ENCODE data around the gene SNRNP200.
"Not testable (repeated sequence)": the region's sequence is repeated elsewhere in the genome, so short reads cannot be mapped to it uniquely, and the experiment has no call there.

Gene SNRNP200

DNA sequence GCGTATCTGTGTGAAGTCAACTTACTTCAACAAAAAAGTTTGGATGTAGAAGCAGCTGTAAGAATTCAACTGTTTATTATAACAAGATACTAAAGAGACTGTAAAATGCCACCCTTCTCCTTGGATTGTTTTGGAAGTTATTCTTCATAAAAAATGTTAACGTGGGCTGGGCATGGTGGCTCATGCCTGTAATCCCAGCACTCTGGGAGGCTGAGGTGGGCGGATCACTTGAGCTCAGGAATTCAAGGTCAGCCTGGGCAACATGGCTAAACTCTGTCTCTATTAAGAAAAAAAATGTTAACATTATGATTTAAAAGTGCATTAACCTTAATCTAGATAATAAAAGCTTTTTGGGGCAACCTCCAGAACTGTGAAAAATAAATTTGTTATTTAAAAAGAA lies 31.6 kb downstream of the SNRNP200 start:
- no peak for DNase-seq

DNA sequence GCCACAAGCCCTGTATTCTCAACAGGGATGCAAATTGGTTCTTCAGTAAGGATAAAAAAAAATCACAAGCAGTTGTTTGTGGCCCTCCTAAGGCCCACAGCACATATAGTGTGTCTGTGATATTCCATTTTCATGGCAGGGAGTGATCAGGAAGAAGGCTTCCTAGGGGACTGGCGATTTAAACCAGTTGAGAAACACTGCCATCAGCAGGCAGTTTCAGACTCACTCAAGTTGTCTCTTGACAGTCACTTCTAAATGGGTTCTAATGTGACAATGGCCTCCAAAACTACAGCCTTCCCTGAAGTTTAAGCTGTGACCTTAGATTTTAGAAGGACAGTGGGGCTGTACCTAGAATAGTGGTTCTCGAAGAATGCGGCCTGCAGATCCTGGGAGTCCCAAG lies 33.4 kb downstream of the SNRNP200 start:
- DNase-seq, result no peak

DNA sequence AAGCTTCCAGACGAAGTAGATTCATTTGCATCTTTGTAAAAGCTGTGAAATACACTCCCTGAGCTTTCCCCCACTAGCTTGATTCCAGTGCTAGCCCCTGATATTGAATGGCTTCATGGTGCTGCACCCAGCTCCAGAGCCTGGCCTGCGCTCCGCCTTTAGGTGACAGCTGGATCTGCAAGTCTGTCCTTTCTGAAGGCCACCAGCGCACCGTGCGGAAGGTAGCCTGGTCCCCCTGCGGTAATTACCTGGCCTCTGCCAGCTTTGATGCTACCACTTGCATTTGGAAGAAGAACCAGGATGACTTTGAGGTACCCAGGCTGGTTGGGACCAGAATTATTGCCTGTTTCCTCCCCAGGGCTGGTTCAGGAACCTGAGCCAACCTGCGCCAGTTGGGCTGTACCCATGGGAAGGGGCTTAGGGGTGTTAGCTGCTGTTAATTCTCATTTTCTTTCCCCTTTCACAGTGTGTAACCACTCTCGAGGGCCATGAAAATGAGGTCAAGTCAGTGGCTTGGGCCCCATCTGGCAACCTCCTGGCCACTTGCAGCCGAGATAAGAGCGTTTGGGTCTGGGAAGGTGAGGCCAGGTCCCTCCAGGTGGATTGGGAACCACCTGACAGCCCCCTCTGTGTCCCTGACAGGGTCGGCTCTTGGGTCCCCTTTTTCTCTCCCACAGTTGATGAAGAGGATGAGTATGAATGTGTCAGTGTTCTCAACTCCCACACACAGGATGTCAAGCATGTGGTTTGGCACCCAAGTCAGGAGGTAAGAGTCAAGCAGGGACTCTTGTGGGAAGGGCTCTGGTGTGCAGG lies 38.0 kb downstream of the SNRNP200 start:
- peak; percentile 49 for DNase-seq

DNA sequence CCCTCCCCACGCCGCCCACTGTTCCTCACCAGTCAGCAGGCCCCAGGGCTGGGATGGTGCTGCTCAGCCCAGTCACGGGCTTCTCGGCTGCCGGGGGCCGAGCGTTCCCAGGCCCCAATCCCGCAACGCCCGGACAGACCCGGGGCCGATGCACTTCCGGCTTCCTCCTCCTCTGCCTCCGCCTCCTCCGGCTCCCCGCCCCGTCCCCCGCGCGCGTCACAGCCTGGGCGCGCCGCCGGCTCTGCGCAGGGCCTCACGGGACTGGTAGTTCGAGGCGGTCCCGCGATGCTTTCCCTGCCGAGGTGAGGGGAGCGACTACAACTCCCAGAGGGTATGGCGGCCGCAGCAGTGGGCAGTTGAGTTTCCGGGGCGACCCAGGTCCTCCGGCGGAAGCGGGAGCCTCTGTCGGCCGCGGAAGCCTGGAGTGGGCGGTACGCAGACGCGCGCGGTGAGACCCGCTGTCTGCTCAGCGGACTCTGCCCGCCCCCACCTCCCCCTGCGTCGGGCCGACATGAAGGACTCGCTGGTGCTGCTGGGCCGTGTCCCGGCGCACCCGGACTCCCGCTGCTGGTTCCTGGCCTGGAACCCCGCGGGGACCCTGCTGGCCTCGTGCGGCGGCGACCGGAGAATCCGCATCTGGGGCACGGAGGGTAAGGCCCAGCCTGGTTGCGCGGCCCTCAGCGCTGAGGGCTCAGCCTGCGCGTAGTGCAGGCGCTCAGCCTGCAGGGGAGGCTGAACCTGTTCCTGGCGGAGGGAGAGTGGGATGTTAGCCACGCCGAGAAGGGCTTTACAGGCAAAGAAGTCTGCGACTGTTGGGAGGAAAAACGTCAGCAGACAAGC lies 39.3 kb downstream of the SNRNP200 start, which contains the start of the genes CIAO1 and TMEM127:
Gene CIAO1 (plus strand): TSS at position 386 of the 840 bp plus-strand sequence. CDS start 126 bp downstream, at position 512.
Gene TMEM127 (minus strand): TSS at position 158 of the 840 bp plus-strand sequence. CDS start 616 bp downstream, outside the sequence.
- peak; percentile 98 for DNase-seq

DNA sequence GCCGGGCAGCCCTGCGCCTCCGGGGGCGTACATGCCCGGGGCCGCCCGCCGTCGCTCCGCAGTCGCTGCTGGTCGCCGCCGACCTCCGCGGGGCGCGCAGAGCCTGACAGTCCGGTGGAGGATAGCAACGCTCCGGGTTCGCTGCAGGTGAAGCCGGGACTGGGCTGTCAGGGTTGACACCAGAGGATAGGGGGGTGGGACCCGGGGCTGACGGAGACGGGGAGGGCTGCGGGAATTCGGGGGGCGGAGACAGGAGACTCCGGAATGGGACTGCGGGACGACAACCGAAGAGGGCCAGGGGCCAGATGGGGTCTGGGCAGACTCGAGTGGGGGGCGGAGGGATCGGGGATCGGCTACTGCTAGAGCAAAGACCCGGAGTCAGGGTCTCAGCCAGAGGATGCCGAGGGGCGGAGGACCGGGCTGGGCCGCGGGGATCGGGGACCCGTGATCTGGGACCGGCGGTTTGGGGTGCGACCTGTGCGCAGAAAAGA lies 40.0 kb downstream of the SNRNP200 start:
- DNase-seq, result peak; percentile 43

DNA sequence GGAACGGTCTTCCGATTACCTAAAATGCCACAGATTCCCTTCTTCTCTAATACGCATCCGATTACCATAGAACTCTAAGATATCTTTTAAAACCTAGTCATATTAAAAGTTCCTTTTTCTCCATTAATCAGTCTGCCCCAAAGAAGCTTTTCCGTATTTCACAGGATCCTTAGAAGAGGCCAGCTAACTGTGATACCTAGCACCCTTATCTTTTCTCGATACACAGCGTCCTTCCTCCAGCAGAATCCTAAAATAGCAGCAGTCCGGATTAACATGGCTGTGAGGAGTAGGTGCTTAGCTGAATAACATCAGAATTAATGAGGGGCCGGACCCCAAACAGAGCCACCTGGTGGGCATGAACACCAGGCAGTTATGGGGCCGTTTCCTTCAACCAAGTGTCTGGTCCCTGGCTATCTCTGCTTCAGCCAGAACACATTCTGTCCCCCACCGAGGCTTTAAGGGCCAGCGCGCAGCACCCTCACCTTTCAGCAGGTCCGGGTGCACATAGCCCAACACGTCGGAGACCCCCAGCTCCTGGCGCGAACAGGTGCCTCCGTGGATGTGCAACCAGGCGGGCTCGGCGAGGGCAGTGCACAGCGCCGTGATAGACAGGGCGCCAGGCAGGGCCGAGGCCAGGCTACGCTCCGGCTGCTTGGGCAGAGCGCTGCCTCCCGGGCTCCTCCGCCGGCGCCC lies 40.5 kb downstream of the SNRNP200 start:
- peak; percentile 32 for DNase-seq

DNA sequence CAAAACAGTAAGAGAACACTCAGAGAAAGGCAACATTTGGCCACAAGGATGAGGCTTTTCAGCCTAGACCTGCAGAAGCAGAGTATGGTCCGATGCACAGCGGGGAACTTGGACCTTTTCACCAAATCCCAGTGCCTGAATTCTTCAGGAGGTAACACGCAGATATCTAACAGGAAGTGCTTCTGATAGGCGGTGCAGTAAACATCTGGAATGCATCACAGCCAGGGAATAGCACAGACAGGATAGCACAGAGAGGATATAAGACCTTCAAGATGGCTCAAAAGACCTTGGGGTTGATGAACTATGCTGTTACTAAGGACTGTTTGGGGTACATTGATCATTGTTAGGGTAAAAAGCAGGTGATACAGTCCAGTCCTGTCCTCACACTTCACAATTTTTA lies 41.3 kb downstream of the SNRNP200 start:
- no peak for DNase-seq

DNA sequence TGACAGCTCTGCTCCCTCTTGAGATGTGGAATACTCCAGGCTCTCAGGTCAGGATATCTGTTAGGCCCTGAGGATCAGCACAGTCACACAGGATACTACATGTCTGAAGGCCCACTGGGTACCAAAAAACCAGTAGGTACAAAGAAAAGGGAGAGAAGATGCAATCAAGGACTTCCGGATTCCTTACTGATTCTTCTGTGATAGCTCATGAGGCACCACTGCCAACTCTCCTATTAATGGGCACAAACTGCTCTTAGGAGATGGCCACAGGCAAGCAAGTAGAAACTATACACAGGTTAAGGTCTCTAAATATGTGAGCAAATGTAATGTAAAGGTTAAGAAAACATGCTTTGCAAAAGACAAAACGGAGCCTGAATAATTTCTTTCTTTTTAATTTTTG lies 43.0 kb downstream of the SNRNP200 start:
- DNase-seq, result no peak

DNA sequence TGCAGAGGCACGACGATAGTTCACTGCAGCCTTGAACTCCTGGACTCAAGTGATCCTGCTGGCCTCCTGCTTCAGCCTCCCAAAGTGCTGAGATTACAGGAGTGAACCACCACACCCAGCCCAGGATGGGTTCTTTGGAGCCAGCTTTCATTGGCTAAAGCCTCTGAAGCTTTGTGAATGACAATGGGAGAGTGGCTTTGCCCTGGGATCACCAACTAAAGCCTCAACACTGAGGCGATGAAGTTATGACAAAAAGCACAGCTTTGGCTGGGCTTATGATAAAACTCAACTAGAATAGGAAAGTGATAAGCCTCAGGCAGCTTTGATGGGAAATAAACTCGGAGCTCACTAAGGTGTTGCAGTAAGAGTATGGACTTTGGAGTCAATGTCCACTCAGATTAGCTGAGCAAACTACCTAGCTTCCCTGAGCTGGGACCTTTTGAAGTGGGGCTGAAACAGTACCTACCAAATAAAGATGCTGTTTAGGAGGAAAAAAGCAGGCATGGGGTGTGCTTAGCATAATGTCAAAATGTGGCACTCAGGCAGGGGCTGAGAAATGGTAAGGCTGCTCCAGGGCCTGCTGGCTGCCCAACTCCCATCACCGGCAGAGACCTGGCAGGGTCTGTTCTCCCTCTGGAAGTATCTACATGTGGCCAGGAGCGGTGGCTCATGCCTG lies 43.9 kb downstream of the SNRNP200 start:
- no peak for DNase-seq

DNA sequence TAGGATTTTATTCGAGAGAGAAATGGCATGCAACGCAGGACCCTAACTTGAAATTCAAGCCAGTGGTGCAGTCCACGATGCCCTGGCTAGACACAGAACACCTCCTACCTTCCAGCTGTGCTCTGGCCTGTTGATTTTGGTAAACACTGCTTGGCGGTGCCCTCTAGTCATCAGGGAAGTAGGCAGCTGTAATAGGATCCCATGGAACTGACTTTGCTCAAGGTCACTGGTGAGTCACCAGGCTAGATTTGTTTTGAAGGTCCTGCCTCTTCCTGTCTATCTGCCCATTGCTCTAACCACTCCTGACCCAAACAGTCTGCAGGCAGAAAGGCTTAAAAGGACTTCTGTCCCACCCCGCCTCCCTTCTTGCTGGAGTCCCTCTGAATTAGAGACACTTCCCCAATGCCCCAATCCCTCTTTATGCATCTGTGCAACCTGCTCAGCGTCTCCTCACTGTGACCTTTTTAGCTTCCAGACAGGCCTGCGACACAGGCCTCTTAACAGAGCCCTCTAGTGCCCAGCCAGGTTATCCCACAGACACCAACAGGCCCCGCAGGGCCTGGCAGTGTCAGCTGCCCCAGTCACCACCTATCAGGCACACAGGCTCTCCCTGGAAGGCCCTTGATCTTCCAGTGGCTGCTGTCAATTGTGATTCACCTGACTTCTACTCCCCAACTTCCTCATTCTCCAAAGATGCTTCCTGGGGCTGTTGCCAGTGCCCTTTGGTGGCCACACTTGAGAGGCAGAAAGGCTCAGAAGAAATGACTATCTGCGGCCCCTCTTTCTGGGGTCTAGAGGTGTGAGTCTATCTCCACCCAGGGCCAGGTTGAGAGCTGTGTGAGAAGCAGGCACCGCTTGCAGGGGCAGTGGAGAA lies 44.7 kb downstream of the SNRNP200 start:
- peak; percentile 34 for DNase-seq

DNA sequence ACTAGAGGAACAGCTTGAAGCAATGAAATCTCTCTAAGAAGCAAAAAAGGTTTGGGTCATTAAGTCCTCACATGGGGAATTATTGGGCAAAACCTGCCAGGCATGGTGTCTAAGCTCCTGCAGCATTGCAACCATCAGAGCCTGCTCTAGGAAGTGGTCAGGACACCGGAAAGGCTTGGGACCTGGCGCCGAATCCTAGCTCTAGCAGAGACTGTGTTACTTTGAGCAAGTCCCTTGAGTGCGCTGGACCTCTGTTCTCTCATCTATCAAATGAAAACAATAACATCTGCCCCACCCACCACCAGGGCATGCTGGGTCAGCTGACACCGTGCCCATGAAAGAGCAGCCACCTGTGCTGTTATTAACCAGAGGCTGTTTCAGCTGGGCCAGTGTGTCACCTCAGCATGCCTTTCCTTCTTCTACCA lies 45.8 kb downstream of the SNRNP200 start:
- no peak for DNase-seq

DNA sequence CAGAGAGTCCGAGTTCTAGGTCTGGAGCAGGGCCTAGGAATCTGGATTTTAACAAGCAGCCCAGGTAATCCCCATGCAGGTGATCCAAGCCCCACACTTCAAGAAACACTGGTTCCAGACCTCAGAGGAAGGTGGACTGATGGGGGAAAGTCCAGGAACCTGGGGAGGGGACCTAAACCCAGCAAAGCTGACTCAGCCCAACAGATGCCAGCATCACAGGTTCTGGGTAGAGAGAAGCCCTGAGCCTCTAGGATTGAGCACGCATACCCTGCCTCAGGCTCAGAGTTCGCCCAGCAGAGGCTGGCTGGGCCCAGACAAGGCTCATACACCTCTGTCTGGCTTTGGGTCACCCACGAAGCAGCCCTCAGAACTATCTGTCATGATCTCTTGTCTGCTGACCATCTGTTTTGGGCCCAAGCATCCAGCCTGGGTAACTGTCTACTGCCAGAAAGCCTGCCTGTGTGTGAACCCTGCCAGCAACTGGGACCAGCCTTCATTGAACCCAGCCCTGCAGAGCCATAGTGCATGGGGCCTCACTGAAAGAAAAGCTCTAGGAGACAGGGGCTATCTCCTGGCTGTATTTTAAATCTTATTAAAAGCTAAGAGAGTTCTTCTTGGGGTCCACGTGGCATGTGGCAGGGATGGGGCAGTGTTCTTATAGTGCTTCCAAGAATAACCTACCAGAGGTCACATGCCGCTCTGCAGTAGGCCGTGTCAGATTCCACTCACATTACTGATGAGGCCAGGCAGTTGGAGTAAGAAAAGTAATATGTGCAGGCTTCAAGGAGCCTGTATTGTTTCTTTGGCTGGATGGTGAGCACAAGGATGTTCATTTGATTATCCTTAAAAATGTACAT lies 47.0 kb downstream of the SNRNP200 start:
- no peak for DNase-seq

DNA sequence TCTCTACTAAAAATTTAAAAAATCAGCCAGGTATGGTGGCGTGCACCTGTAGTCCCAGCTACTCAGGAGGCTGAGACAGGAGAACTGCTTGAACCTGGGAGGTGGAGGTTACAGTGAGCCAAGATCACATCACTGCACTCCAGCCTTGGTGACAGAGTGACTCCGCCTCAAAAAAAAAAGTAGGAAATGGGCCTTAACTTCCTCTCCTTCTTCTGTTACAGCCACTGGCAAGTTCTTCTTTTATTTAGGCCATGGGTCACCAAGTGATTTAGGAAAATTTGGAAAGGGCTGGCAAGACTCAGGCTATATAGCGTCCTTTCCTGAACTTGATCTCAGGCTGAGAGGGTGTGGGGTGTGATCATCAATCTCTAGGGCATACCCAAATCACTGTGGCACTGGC lies 47.6 kb downstream of the SNRNP200 start:
- DNase-seq, result not testable (repeated sequence)

DNA sequence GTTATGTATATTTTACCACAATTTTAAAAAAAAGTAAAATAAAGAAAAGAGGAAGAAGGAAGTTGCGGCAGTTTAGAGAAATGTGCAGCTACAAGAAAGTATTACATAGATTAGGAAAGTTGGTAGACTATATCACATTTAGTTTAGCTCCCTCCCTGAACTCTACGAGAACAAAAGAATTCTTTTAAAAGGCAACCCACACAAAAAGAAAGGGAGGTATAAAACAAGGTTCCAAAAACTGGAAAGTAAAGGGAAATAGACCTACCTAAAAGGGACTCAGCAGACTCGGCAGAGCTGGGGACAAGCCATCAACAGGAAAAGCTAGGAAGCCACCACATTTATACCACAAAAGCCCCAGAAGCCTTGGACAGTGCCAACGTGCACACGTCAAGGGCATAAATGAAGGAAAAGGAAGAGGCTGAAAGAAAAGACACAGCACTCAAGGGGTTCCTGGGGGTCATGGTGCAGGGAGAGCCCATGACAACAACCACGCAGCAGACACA lies 48.7 kb downstream of the SNRNP200 start:
- DNase-seq, result no peak

DNA sequence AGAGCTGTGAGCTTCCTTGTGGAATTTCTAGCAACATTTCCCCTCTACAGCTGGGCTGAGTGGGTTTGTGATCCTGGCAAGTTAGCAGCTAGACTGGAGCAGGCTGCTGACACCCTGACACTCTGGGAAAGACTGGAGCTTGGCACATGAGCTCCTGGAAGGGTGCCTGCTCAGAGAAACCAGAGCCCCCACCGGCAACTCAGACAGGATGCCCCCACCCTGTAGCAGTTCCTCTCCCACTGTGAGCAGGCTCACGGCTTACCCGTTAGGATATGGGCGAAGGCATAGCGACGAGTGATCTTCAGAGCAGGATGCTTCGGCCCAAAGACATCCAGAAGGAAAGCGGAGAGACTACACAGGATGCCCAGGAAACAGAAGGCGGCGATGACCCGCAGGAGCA lies 50.8 kb downstream of the SNRNP200 start:
- no peak for DNase-seq

DNA sequence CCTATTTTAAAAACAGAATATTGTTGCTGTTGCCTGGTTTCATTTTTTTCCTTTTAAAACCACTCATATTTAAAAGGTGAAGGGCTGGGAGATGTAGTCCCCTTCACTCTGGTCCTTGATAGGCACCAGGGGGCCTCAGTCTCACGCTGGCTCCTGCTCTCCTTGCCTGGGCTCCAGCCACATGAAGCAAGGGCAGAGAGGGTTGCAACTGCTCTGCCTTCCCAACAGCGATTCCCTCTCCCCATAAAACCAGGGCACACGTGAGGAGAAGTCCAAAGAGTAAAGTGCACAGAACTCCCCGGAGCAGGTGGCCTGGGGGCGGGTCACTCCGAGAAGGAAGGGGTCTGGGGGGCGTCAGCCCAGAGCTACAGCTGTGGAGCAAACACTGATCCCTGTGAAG lies 52.3 kb downstream of the SNRNP200 start:
- DNase-seq, result no peak

DNA sequence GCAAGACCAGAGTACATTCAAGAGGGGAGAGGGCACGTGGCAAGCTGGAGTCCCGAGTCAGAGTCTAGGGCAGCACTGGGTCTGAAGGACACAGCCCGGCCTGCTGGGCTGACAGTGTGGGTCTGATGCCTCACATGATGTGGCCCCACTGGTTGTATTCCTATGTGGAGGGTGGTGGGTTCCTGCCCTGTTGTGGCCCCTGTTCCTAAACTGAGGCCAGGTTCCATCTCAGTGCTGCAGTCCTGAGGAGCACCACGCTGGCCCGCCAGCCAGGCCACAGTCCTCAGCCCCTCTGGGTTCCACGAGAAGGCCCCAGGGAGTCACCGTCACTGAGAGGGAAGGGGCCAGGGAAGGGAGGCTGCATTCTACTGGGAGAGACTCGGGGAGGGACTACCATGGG lies 52.8 kb downstream of the SNRNP200 start:
- no peak for DNase-seq

DNA sequence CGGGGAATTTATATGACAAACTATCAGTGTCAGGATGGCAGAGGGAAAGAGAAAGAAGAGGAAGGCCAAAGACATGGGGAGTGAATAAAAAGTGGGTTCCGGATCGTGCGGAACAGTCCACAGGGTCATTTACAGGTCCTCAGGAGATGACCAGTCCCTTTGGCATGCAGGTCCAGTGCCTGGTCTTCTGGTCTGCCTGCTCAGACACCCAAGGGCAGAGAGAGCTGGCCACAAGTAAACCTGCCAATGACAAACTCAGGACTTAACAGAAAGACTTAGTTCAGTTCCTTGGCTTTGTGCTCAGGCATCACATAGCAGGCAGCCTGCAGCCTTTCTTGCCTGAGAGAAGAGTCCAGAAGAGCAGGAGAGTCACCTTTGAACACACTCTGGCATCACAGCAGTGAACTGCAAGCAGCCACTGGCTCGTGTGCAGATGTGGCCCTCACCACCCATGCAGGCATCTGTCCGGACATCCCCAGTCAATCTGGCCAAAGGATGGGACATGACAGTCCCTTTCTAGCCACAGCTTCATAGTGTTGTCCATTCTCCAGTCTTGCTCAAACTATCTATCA lies 53.5 kb downstream of the SNRNP200 start:
- no peak for DNase-seq

DNA sequence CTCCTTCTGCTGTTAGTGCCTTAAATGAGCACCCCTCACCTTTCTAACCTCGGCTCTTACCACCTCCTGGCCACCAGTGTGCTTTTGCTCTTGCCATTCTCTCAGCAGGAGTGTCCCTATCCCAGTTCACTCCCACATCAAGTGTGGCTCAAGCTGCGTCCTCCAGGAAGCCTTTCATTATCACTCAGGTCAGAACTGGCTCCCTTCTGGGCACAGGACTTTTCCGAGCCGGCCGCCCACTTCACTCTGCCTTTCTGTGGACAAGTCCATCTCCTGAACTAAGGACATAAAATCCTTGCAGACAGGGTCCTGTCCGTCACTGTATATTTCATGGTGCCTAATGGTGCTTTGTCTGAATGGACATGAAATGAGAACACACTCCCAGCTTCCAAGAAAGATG lies 55.2 kb downstream of the SNRNP200 start:
- DNase-seq, result no peak

DNA sequence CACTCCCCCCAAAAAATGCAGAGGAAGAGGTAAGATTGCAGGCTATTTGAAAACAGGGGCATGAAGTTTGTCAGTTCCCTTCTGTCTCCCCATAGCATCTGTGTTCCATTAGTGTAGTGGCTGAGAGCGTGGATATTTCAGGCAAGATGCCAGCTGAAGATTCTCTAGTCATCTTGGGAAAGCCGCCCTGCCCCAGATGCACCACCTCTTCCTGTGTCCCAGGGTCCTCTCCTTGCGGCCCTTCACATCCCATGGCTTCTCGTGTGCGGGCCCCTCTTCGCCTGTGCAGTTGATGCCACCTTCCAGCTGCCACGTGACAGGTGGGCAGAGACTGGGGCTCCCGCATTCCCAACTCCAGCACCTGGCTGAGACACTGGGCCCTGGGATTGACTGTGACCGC lies 55.7 kb downstream of the SNRNP200 start:
- DNase-seq, result no peak

All from CD4-positive, alpha-beta T cell treated with Interleukin-21 for 1 hour (primary cell).